ENCODE measurements around the gene MUC5AC. TPM values are rescaled to one million over a fixed set of nuclear protein-coding genes. Genes with fewer than 3 reads are reported as not detected.
A peak's percentile ranks its signal among the peaks of the same experiment; 100 is the strongest.

Gene MUC5AC
- total RNA-seq, 4 donors from 2014 or later: not detected

GRCh38 chr11:1198561-1199240 is 40.9 kb downstream of the MUC5AC start:
- ATAC-seq (no peak), DNase-seq (peak in 1 of 2 donors; percentile 5)
- TF ChIP-seq CTCF (IDR thresholded peaks at IDR 0.05 in 4 of 5, conservative IDR thresholded peaks at IDR 0.05 in 1 of 5) (no peak), POLR2A (IDR thresholded peaks at IDR 0.05) (no peak)
- Histone ChIP-seq H3K36me3 (no peaks in the 10 kb centered on the region), H3K27ac (no peak overlapping the region), H3K4me3 (no peak overlapping the region), H3K27me3 (peaks cover 34 to 50% (median 41%) of the 10 kb centered on the region in 3 donors), H3K4me1 (no peaks in the 10 kb centered on the region), H3K9me3 (no peaks in the 10 kb centered on the region)
- intact Hi-C loops (cut with DNase I; ENCODE audit: low total_unique reads): no loop called here
- in situ Hi-C loops (cut with MboI; ENCODE audit: low sequenced_read_pairs in 4 of 4): no loop called here

GRCh38 chr11:1199241-1199750 is 41.5 kb downstream of the MUC5AC start:
- Histone ChIP-seq H3K27ac (no peak overlapping the region), H3K27me3 (peaks cover 38 to 55% (median 41%) of the 10 kb centered on the region in 3 donors), H3K4me1 (no peaks in the 10 kb centered on the region), H3K36me3 (no peaks in the 10 kb centered on the region), H3K9me3 (no peaks in the 10 kb centered on the region), H3K4me3 (no peak overlapping the region)
- intact Hi-C loops (cut with DNase I; ENCODE audit: low total_unique reads): no loop called here
- DNase-seq (peak in 1 of 2 donors; percentile 6), ATAC-seq (no peak)
- in situ Hi-C loops (cut with MboI; ENCODE audit: low sequenced_read_pairs in 4 of 4): no loop called here
- TF ChIP-seq POLR2A (IDR thresholded peaks at IDR 0.05): no peak
- no peak for TF ChIP-seq CTCF (IDR thresholded peaks at IDR 0.05 in 4 of 5, conservative IDR thresholded peaks at IDR 0.05 in 1 of 5)

- ATAC-seq: no peak
- peak in 1 of 2 donors; percentile 7 for DNase-seq
- in situ Hi-C loops (cut with MboI; ENCODE audit: low sequenced_read_pairs in 4 of 4): loop anchor here in 3 of 4 donors (25.0 kb wide), 1 partner anchor 312 kb away; no protein-coding TSS in a partner anchor
- H3K9me3 ChIP-seq: no peaks in the 10 kb centered on the region
- H3K27ac ChIP-seq: no peak overlapping the region
- no peaks in the 10 kb centered on the region for H3K36me3 ChIP-seq
- H3K4me3 ChIP-seq: no peak overlapping the region
- H3K4me1 ChIP-seq: no peaks in the 10 kb centered on the region
- intact Hi-C loops (cut with DNase I; ENCODE audit: low total_unique reads): no loop called here
- peaks cover 38 to 55% (median 41%) of the 10 kb centered on the region in 3 donors for H3K27me3 ChIP-seq
- TF ChIP-seq POLR2A (IDR thresholded peaks at IDR 0.05) (no peak), CTCF (IDR thresholded peaks at IDR 0.05 in 4 of 5, conservative IDR thresholded peaks at IDR 0.05 in 1 of 5) (no peak)
Observed at GRCh38 chr11:1199751-1200610, 42.2 kb downstream of the MUC5AC start.

- Histone ChIP-seq H3K4me1 (no peaks in the 10 kb centered on the region), H3K9me3 (no peaks in the 10 kb centered on the region), H3K27me3 (peaks cover 38 to 55% (median 41%) of the 10 kb centered on the region in 3 donors), H3K4me3 (no peak overlapping the region), H3K36me3 (no peaks in the 10 kb centered on the region), H3K27ac (no peak overlapping the region)
- TF ChIP-seq CTCF (IDR thresholded peaks at IDR 0.05 in 4 of 5, conservative IDR thresholded peaks at IDR 0.05 in 1 of 5) (no peak), POLR2A (IDR thresholded peaks at IDR 0.05) (no peak)
- in situ Hi-C loops (cut with MboI; ENCODE audit: low sequenced_read_pairs in 4 of 4) (loop anchor here in 3 of 4 donors (25.0 kb wide), 1 partner anchor 312 kb away; no protein-coding TSS in a partner anchor), intact Hi-C loops (cut with DNase I; ENCODE audit: low total_unique reads) (no loop called here)
- DNase-seq (peak in 1 of 2 donors; percentile 4), ATAC-seq (no peak)
Observed at GRCh38 chr11:1200611-1201191, 42.9 kb downstream of the MUC5AC start.

Data from gastrocnemius medialis (tissue), 4 donors.